ENCODE measurements around the gene AHNAK. TPM values are rescaled to one million over a fixed set of nuclear protein-coding genes. Genes with fewer than 3 reads are reported as not detected.

Gene AHNAK
- total RNA-seq, 2 donors from 2014 or later: 168 to 241 TPM

DNA sequence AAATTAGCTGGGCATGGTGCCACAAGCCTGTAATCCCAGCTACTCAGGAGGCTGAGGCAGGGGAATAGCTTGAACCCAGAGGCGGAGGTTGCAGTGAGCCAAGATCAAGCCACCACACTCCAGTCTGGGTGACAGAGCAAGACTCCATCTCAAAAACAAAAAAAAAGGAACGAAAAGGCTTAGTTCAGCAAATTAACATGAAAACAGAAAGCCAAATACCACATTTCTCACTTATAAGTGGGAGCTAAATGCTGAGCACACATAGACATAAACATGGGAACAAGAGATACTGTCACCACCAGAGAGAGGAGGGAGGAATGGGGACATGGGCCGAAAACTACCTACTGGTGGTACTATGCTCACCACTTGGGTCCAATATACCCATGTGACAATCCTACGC is 89.1 kb downstream of the AHNAK start:
- TF ChIP-seq, protein P1, sequence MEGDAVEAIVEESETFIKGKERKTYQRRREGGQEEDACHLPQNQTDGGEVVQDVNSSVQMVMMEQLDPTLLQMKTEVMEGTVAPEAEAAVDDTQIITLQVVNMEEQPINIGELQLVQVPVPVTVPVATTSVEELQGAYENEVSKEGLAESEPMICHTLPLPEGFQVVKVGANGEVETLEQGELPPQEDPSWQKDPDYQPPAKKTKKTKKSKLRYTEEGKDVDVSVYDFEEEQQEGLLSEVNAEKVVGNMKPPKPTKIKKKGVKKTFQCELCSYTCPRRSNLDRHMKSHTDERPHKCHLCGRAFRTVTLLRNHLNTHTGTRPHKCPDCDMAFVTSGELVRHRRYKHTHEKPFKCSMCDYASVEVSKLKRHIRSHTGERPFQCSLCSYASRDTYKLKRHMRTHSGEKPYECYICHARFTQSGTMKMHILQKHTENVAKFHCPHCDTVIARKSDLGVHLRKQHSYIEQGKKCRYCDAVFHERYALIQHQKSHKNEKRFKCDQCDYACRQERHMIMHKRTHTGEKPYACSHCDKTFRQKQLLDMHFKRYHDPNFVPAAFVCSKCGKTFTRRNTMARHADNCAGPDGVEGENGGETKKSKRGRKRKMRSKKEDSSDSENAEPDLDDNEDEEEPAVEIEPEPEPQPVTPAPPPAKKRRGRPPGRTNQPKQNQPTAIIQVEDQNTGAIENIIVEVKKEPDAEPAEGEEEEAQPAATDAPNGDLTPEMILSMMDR (IDR thresholded peaks at IDR 0.05): no peak
- no peak for TF ChIP-seq POLR2A (IDR thresholded peaks at IDR 0.05)

DNA sequence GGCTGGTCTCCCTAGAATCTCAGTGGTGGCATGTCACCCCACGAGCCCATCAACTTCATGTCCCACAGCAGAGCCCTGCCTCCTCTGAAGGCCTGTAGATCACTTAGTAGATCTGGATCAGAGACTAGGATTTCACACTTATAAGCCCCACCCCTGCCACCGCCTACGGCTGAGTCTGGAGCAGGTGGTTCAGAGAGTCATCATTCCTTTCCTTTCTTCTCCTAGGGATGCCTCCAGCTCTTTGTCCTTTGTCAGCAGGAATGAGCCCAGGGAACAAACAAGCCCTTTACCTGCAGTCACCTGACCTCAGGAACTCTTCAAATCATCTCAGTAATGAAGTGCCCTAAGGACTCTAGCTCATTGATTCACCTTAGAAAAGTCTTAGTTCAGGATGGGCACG is 90.0 kb downstream of the AHNAK start:
- DNase-seq (no peak), ATAC-seq (no peak)
- no peak for TF ChIP-seq POLR2A (IDR thresholded peaks at IDR 0.05)
- TF ChIP-seq, protein P1 (IDR thresholded peaks at IDR 0.05): no peak
- no peaks in the 10 kb centered on the region for H3K4me1 ChIP-seq
- no peaks in the 10 kb centered on the region for H3K9me3 ChIP-seq
- H3K27ac ChIP-seq: no peak overlapping the region
- no peak overlapping the region for H3K4me3 ChIP-seq
- H3K27me3 ChIP-seq: no peaks in the 10 kb centered on the region
- intact Hi-C loops (cut with DNase I): no loop called here
- WGBS, 2 donors: 69 to 81% methylated on average over 3 to 4 of the region's 4 CpGs
- H3K36me3 ChIP-seq (replicated peaks in 1 of 2; ENCODE audit: insufficient read depth in 1 of 2, low read depth in 2 of 2): no peaks in the 10 kb centered on the region

More for the DNA sequence above, 89.1 kb downstream of the AHNAK start:
- Histone ChIP-seq H3K4me3 (no peak overlapping the region), H3K27ac (no peak overlapping the region), H3K36me3 (replicated peaks in 1 of 2; ENCODE audit: insufficient read depth in 1 of 2, low read depth in 2 of 2) (no peaks in the 10 kb centered on the region), H3K27me3 (no peaks in the 10 kb centered on the region), H3K9me3 (no peaks in the 10 kb centered on the region), H3K4me1 (no peaks in the 10 kb centered on the region)
- WGBS, 2 donors: 77 to 85% methylated on average over 4 of the region's 4 CpGs
- intact Hi-C loops (cut with DNase I): no loop called here
- ATAC-seq (no peak), DNase-seq (no peak)

DNA sequence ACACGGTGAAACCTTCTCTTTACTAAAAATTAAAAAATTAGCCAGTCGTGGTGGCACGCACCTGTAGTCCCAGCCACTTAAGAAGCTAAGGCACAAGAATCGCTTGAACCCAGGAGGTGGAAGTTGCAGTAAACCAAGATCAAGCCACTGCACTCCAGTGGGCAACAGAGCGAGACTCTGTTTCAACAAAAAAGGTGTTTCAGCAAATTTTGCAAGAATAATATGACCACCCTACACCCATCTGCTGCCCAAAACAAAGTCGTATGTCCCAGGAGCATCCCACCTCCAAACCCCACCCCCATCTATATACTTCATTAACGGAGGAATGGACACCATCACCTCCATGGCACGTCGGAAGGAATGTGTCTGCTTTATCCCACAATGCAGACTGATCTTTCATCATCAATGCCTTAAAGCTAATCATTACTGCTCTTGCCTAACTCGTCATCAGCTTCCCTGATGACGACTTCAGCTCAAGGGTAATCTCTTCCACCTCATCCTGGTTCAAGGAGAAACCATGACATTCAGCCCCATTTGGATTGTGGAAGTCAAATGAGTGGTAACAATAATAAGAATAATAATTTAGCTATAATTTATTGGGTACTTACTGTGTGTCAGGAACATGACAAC is 93.7 kb downstream of the AHNAK start:
- H3K27me3 ChIP-seq: no peaks in the 10 kb centered on the region
- TF ChIP-seq, protein P1 (IDR thresholded peaks at IDR 0.05): no peak
- TF ChIP-seq POLR2A (IDR thresholded peaks at IDR 0.05): no peak
- intact Hi-C loops (cut with DNase I): no loop called here
- 75 to 85% methylated on average over 11 of the region's 11 CpGs for WGBS, 2 donors
- H3K4me1 ChIP-seq: peaks cover 5% of the 10 kb centered on the region
- no peak overlapping the region for H3K4me3 ChIP-seq
- DNase-seq (no peak), ATAC-seq (no peak)
- H3K36me3 ChIP-seq (replicated peaks in 1 of 2; ENCODE audit: insufficient read depth in 1 of 2, low read depth in 2 of 2): no peaks in the 10 kb centered on the region
- H3K27ac ChIP-seq: no peak overlapping the region
- H3K9me3 ChIP-seq: no peaks in the 10 kb centered on the region

DNA sequence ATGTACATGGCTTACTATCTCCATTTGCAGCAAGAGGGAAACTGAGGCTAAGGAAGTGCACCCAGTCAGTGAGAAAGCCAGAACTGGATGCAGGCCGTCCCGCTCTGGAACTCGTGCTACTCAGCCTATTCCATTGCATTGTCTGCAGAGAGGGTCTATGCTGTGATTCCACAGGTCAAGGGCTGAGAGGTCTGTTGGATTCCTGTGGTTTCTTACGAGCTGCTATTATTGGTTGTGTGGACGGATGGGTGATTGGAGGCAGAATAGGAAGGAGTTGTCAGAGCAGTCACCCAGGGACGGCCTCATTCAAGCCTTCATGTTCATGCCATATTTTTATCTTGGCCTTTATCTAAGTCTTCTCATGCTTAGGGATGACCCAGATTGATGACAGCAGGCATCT is 94.3 kb downstream of the AHNAK start:
- no peaks in the 10 kb centered on the region for H3K9me3 ChIP-seq
- no peak for ATAC-seq
- WGBS, 2 donors: 88 to 89% methylated on average over 6 of the region's 6 CpGs
- H3K27me3 ChIP-seq: no peaks in the 10 kb centered on the region
- no peak for DNase-seq
- H3K4me1 ChIP-seq: peaks cover 5% of the 10 kb centered on the region
- no peak for TF ChIP-seq POLR2A (IDR thresholded peaks at IDR 0.05)
- TF ChIP-seq, protein P1 (IDR thresholded peaks at IDR 0.05): no peak
- no peak overlapping the region for H3K27ac ChIP-seq
- intact Hi-C loops (cut with DNase I): no loop called here
- H3K4me3 ChIP-seq: no peak overlapping the region
- no peaks in the 10 kb centered on the region for H3K36me3 ChIP-seq (replicated peaks in 1 of 2; ENCODE audit: insufficient read depth in 1 of 2, low read depth in 2 of 2)

DNA sequence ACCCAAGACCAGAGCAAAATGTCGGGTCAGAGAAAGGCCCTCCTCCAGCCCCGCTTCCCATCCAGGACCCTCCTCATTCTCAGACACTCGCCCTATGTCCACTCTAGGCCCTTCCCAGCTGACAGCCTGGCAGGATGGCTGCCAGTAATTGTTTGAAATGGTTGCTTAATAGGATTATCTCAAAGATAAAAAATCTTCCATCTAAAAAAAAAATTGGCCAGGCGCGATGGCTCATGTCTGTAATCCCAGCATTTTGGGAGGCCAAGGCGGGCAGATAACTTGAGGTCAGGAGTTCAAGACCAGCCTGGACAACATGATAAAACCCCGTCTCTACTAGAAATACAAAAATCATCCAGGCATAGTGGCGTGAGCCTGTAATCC is 95.4 kb downstream of the AHNAK start:
- H3K27ac ChIP-seq: no peak overlapping the region
- TF ChIP-seq, protein P1 (IDR thresholded peaks at IDR 0.05): no peak
- TF ChIP-seq POLR2A (IDR thresholded peaks at IDR 0.05): no peak
- intact Hi-C loops (cut with DNase I): no loop called here
- no peaks in the 10 kb centered on the region for H3K27me3 ChIP-seq
- ATAC-seq (no peak), DNase-seq (no peak)
- H3K9me3 ChIP-seq: no peaks in the 10 kb centered on the region
- H3K4me3 ChIP-seq: no peak overlapping the region
- H3K36me3 ChIP-seq (replicated peaks in 1 of 2; ENCODE audit: insufficient read depth in 1 of 2, low read depth in 2 of 2): no peaks in the 10 kb centered on the region
- WGBS, 2 donors: 80 to 85% methylated on average over 8 of the region's 8 CpGs
- peaks cover 5% of the 10 kb centered on the region for H3K4me1 ChIP-seq
